NT2/D1 (cell line): Measurements from ENCODE around the gene SIK3.

Experiments
- SUZ12 ChIP-seq: IDR thresholded peaks from 2 replicates; pipeline ENCODE4 v1.6.1; 2011; ENCODE audit not compliant: insufficient read length, insufficient read depth; ENCODE audit errors: extremely low read depth
- YY1 ChIP-seq: IDR thresholded peaks from 2 replicates; pipeline ENCODE4 v1.6.1; 2011; ENCODE audit not compliant: insufficient read length, insufficient read depth
- ZNF274 ChIP-seq: IDR thresholded peaks from 2 replicates; pipeline ENCODE4 v1.6.1; 2011; ENCODE audit warnings: mild to moderate bottlenecking, low read depth, low read length

DNA sequence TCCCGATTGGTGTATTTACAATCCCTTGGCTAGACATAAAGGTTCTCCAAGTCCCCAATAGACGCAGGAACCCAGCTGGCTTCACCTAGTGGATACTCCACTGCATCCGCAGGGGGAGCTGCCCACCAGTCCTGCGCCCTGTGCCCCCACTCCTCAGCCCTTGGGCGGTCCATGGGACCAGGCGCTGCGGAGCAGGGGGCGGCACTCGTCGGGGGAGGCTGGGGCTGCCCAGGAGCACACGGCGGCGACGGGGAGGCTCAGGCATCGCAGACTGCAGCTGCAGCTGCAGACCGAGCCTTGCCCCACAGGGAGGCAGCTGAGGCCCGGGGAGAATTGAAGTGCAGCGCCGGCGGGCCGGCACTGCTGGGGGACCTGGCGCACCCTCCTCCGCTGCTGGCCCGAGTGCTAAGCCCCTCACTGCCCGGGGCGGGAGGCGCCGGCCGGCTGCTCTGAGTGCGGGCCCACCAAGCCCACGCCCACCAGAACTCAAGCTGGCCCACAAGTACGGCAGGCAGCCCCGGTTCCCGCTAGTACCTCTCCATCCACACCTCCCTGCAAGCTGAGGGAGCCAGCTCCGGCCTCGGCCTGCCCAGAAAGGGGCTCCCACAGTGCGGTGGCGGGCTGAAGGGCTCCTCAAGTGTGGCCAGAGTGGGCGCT lies 12.2 kb upstream of the SIK3 start:
- TF ChIP-seq YY1 (no peak), ZNF274 (no peak), SUZ12 (no peak)
